GM12872 (cell line): ENCODE results near the gene ARMC9.

Source experiments
- TF ChIP-seq, protein P1 (sequence below): IDR thresholded peaks from 3 replicates; pipeline ENCODE4 v1.5.1; 2011; ENCODE audit warnings: low read depth, mild to moderate bottlenecking, low read length, moderate library complexity; ENCODE audit not compliant: insufficient read depth

The ARMC9 gene

DNA sequence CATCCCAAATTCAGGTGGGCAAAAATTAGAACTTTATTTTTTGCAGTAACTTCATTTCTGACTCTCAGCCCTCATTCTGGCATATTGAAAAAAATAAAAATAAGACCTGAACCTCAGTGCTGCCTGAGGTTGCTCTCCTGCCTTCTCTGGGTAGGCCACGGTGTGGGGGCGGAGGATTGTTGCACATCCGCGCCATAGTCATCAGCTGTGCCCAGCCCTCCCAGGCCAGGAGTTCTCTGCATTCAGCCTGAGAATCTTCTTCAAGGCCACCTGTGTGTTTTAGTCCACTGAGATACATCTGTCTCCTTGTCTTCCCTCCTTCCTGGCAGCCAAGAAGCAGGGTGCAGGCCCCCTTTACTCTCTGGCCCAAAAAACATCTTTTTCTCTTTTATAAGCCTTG lies 94.7 kb downstream of the ARMC9 start:
- TF ChIP-seq, protein P1, sequence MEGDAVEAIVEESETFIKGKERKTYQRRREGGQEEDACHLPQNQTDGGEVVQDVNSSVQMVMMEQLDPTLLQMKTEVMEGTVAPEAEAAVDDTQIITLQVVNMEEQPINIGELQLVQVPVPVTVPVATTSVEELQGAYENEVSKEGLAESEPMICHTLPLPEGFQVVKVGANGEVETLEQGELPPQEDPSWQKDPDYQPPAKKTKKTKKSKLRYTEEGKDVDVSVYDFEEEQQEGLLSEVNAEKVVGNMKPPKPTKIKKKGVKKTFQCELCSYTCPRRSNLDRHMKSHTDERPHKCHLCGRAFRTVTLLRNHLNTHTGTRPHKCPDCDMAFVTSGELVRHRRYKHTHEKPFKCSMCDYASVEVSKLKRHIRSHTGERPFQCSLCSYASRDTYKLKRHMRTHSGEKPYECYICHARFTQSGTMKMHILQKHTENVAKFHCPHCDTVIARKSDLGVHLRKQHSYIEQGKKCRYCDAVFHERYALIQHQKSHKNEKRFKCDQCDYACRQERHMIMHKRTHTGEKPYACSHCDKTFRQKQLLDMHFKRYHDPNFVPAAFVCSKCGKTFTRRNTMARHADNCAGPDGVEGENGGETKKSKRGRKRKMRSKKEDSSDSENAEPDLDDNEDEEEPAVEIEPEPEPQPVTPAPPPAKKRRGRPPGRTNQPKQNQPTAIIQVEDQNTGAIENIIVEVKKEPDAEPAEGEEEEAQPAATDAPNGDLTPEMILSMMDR: no peak

DNA sequence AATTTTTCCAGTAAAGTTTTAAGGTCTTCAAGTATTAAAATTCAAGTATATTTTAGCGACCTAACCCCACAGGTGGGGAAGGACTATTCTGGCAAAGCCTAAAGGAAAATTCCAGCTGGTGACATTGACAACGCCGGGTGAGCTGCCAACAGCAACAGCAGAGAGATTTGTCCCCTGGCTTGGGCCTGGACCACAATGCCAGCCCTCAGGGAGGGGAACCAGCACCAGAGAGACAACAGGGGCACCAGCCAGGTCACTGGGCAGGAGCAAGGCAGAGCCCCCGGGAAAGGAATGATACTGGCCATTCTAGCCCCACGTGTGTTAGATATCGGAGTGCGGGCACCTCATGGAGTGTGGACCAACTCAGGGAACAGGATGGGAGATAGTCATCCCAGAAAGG lies 95.7 kb downstream of the ARMC9 start:
- TF ChIP-seq, protein P1: no peak

DNA sequence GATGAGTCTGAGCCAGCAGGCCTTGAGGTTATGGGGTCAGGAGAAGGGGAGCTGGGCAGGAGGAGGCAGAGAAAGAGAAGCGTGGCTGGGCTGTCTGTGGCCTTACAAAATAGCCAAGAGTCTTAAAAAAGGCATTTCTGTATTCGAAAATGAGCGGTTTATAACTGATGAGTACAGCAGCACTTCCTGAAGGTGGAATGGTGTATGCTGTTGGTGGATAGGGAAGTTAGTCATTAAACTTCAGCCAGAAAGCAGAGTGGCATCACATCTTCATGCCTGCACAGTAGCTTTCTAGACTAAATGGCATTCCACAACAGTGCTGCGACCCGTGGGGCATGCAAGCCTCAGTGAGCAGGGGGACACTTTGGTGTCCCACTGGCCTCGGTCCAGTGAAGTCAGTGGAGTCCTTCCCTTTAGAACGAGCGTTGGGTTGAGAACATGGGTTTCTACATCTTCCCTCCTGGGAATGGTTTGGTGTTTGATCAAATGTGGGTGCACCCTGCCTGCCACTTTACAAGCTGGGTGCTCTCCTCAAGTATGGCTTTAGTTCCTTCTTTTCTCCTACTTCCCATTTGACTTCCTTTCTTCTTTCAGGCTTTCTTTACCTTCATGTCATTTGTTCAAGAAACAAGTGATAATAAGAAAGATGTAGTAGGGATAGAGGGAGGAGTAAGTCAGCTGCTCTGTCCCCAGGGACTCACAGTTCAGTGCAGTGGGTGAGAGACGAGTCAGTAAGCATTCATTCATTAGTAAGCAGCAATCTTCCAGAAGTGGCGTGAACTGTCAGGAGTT lies 96.3 kb downstream of the ARMC9 start:
- TF ChIP-seq, protein P1: no peak

DNA sequence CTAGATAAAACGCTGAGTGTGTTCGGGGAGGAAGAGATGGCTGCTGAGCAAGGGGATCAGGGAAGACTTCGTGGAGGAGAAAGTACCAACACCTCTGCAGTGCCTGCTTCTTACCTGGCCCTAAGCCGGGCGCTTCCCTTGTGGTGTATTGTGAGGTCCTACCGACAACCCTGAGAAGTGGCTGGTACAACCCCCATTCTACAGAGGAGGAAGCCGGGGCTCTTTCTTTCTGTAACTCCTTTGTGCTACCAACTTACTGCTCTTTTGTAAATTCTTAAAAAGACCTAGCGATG lies 96.9 kb downstream of the ARMC9 start:
- TF ChIP-seq, protein P1: no peak

DNA sequence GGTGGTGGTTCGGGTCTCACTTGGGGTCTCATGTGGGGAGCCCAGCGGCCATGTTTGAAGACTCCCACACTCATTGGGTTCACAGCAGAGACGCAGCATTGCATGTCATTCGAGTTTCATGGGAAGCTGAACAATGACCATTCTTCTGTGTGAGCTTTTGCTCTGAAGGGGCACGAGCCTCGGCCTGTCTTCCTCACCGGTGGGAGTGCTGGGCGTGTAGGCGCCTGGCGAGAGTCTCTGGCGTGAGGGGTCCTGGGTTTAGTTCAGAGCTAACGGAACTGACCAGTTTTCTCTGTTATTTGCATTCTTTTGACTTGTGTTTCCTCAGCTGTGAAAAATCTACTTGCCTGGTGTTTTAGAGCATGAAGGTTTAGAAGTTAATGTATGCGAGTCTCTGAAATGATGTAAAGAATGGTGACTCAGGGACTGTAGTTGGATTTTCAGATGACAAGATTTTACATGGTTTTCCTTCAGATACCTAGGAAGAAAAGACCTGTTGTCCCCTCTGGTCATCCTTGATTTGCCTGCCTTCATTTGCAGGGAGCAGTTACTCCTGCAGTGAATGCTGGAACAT lies 98.1 kb downstream of the ARMC9 start:
- TF ChIP-seq, protein P1: no peak

DNA sequence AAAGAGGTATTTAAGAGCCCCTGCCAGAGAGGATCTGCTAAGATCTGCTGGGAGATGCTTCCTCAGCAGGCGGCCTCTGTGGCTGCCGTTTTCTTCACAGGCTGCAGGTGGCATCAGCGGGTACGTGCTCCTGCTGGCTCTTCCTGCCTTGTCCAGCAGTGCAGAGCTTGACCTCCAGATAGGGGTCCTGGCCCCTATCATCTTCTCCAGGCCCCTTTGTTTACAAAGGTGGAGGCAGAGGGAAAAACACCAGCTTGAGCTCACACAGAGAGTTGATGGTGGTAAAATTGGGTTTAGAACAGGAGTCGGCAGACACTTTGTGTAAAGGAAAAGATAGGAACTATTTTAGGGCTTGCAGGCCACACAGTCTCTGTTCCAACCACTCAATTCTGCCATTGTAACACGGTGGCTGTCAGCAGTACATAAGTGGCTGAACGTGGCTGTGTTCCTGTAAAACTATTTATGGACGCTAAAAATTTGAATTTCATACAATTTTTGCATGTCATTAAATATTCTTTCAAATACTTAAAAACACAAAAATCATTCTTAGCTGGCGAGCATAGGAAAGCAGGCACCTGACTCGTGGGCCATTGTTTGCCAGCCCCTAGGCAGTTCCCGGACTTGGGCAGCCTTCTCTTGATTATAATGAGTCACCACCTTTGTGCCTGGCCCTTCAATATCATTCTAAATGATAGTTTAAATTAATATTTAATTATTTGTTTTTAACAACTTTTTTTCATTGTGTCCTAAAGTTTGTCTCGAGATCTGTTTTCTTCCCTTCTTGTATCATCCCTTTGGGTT lies 98.9 kb downstream of the ARMC9 start:
- TF ChIP-seq, protein P1: peak; percentile 95

DNA sequence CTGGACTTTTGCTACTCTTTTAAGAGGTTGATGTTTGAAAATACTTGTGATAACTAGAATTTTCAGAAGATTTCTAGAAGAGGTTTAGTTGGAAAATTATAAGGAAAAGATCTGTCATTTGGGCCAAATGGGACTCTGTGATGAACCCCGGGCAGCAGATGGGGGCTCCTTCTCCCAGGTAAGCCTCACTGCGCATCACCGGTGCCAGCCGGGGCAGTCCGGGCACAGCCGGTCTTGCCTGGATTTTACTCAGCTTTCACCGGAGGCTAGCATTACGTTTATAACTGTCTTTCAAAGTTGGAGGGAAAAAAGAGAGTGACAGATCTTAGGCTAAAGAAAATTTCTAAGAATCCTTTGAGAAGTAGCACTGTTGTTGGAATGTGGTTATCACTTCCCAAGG lies 99.7 kb downstream of the ARMC9 start:
- TF ChIP-seq, protein P1: no peak
